SKM-1 (cell line): ENCODE data around the gene SORCS2.
A peak's percentile ranks its signal among the peaks of the same experiment; 100 is the strongest.

Experiments
- DNase-seq: peaks from one replicate; lab custom pipeline; 2025; ENCODE audit not compliant: unreplicated experiment; lab: John Stamatoyannopoulos, UW

SORCS2 gene

GRCh38 chr4:7192252-7193029 is at the start of gene SORCS2:
TSS of gene SORCS2 (plus strand) at chr4:7192538.
- DNase-seq: peak; percentile 25

GRCh38 chr4:7144374-7145290 is 47.7 kb upstream of the SORCS2 start:
- DNase-seq: no peak

- DNase-seq: no peak
Observed at GRCh38 chr4:7145291-7145934, 46.9 kb upstream of the SORCS2 start.

- no peak for DNase-seq
Observed at GRCh38 chr4:7146059-7146785, 46.1 kb upstream of the SORCS2 start.

- no peak for DNase-seq
Observed at GRCh38 chr4:7146786-7147115, 45.6 kb upstream of the SORCS2 start.

- no peak for DNase-seq
Observed at GRCh38 chr4:7147261-7147660, 45.1 kb upstream of the SORCS2 start.

- DNase-seq: no peak
Observed at GRCh38 chr4:7147661-7148310, 44.6 kb upstream of the SORCS2 start.

GRCh38 chr4:7148337-7148736 is 44.0 kb upstream of the SORCS2 start:
- DNase-seq: no peak

- DNase-seq: no peak
Observed at GRCh38 chr4:7150036-7150635, 42.2 kb upstream of the SORCS2 start.

- DNase-seq: no peak
Observed at GRCh38 chr4:7151668-7152227, 40.6 kb upstream of the SORCS2 start.

GRCh38 chr4:7153711-7154110 is 38.6 kb upstream of the SORCS2 start:
- DNase-seq: no peak

- no peak for DNase-seq
Observed at GRCh38 chr4:7154351-7154981, 37.9 kb upstream of the SORCS2 start.

- no peak for DNase-seq
Observed at GRCh38 chr4:7155590-7156071, 36.7 kb upstream of the SORCS2 start.

GRCh38 chr4:7156328-7156727 is 36.0 kb upstream of the SORCS2 start:
- DNase-seq: no peak

GRCh38 chr4:7156761-7157488 is 35.4 kb upstream of the SORCS2 start:
- no peak for DNase-seq

GRCh38 chr4:7157666-7158065 is 34.7 kb upstream of the SORCS2 start:
- DNase-seq: no peak

- DNase-seq: no peak
Observed at GRCh38 chr4:7158081-7158750, 34.1 kb upstream of the SORCS2 start.

- DNase-seq: no peak
Observed at GRCh38 chr4:7158991-7159390, 33.3 kb upstream of the SORCS2 start.
